HepG2 (cell line): Measurements from ENCODE around the gene FAH.

Source experiments
- EZH2 ChIP-seq: conservative IDR thresholded peaks from 2 replicates; pipeline ENCODE4 v1.6.1; 2012; ENCODE audit warnings: mild to moderate bottlenecking, low read depth, low read length, moderate library complexity
- HMG20A ChIP-seq: IDR thresholded peaks from 2 replicates; pipeline ENCODE4 v1.6.1; 2016; ENCODE audit warnings: borderline replicate concordance
- KMT2B ChIP-seq: IDR thresholded peaks from 2 replicates; pipeline ENCODE4 v1.6.1; 2016; ENCODE audit warnings: missing genetic modification reagents, missing compliant biosample characterization
- ZNF274 ChIP-seq: sonication (generic); formaldehyde crosslinking; IDR thresholded peaks from 2 replicates; pipeline ENCODE4 v1.5.1; 2020; ENCODE audit warnings: mild to moderate bottlenecking, missing genetic modification reagents
- ZNF280B ChIP-seq: sonication (generic); formaldehyde crosslinking; IDR thresholded peaks from 2 replicates; pipeline ENCODE4 v1.5.0; 2020; ENCODE audit warnings: missing genetic modification reagents, mild to moderate bottlenecking, borderline replicate concordance
- ZNF33B ChIP-seq: sonication (generic); formaldehyde crosslinking; IDR thresholded peaks from 2 replicates; pipeline ENCODE4 v1.5.1; 2020; ENCODE audit warnings: mild to moderate bottlenecking, missing genetic modification reagents
- TF ChIP-seq, protein P1 (sequence below), 2 experiments: sonication (generic) in 1 of 2; formaldehyde crosslinking in 1 of 2; IDR thresholded peaks; 2 replicates each; pipeline versions ENCODE4 v1.4.0 to v1.6.1; 2018 to 2020; ENCODE audit warnings: missing genetic modification reagents in 2 of 2, borderline replicate concordance in 1 of 2, low read depth in 1 of 2, mild to moderate bottlenecking in 1 of 2, missing biosample characterization in 1 of 2

DNA sequence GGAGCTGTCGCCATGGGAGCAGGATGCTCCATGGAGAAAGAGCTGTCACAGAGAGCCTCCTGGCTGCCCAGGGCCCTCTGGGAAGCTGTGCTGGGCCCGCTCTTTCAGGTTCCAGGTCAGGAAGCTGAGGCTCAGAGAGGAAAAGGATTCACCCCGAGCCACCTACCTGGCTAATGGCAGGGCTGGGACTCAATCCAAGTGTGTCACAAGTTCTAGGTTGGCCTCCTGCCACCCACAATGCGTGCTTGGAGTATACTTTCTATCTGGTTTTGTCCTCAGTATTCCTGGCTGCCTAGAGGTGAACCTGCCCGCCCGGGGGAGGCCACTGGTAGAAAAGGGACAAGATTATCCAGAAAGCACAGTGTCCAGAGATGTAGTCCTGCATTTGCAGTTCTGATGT lies 23.6 kb downstream of the FAH start:
- TF ChIP-seq ZNF274 (CRISPR knock-in tag) (no peak), ZNF33B (CRISPR knock-in tag) (no peak), EZH2 (no peak), HMG20A (CRISPR knock-in tag) (no peak), ZNF280B (CRISPR knock-in tag) (no peak), KMT2B (CRISPR knock-in tag) (no peak)
- TF ChIP-seq, protein P1, sequence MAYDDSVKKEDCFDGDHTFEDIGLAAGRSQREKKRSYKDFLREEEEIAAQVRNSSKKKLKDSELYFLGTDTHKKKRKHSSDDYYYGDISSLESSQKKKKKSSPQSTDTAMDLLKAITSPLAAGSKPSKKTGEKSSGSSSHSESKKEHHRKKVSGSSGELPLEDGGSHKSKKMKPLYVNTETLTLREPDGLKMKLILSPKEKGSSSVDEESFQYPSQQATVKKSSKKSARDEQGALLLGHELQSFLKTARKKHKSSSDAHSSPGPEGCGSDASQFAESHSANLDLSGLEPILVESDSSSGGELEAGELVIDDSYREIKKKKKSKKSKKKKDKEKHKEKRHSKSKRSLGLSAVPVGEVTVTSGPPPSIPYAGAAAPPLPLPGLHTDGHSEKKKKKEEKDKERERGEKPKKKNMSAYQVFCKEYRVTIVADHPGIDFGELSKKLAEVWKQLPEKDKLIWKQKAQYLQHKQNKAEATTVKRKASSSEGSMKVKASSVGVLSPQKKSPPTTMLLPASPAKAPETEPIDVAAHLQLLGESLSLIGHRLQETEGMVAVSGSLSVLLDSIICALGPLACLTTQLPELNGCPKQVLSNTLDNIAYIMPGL (CRISPR knock-in tag; IDR thresholded peaks at IDR 0.05; ENCODE audit: borderline replicate concordance in 1 of 2, low read depth in 1 of 2): no peak
